HL-60 (cell line): ENCODE measurements around the gene C2orf92.

Experiments used
- CTCF ChIP-seq: IDR thresholded peaks from one replicate; pipeline ENCODE4 v1.5.1; 2011; ENCODE audit warnings: low read length, control low read depth, inconsistent platforms; ENCODE audit not compliant: insufficient read depth
- GABPA ChIP-seq: IDR thresholded peaks from 2 replicates; pipeline ENCODE4 v1.6.1; 2012; ENCODE audit warnings: low read depth
- POLR2AphosphoS5 ChIP-seq: IDR thresholded peaks from 2 replicates; pipeline ENCODE4 v1.6.1; 2012; ENCODE audit warnings: low read depth
- REST ChIP-seq: IDR thresholded peaks from 2 replicates; pipeline ENCODE4 v1.6.1; 2012; ENCODE audit warnings: low read depth; ENCODE audit not compliant: insufficient replicate concordance

- no peak for TF ChIP-seq CTCF
- TF ChIP-seq POLR2AphosphoS5, result no peak
- TF ChIP-seq REST, result no peak
- TF ChIP-seq GABPA, result no peak
Observed at GRCh38 chr2:97743913-97744312, 74.4 kb downstream of the C2orf92 start.
